PC-3 (cell line): ENCODE results near the gene CHST11. TPM values are rescaled to one million over a fixed set of nuclear protein-coding genes. Genes with fewer than 3 reads are reported as not detected.

Experiments used
- ATAC-seq: fragments of 200-7000 bp; cut with Tn5 transposase; 2 replicates; pipeline ENCODE4 v1.9.1; 2020; ENCODE audit warnings: mild to moderate bottlenecking, moderate library complexity
- BruUV-seq: library from RNA; stranded (reverse); fragments of 400-500 nt; replicated peaks from 2 replicates; lab custom pipeline; 2021; lab: Mats Ljungman, UMichigan
- CTCF ChIA-PET: fragments of 300-600 bp; sonication (Branson Sonifier 250); formaldehyde crosslinking; loops from one replicate; lab custom pipeline; 2022; ENCODE audit warnings: antibody characterized with exemption; lab: Charles Lee
- POLR2A ChIA-PET: fragments of 300-600 bp; sonication (Branson Sonifier 250); formaldehyde crosslinking; loops from one replicate; lab custom pipeline; 2022; ENCODE audit warnings: antibody characterized with exemption; ENCODE audit not compliant: unreplicated experiment; lab: Charles Lee
- DNase-seq: peaks from one replicate; pipeline ENCODE4 v3.0.0-alpha.2; 2015
- H2AFZ ChIP-seq: fragments of 300-600 bp; sonication (generic); 2 replicates; pipeline ENCODE4 v1.6.0; 2016; ENCODE audit warnings: antibody characterized with exemption, low read length
- H3F3A ChIP-seq: fragments of 300-600 bp; sonication (generic); one replicate; pipeline ENCODE4 v1.6.0; 2017; ENCODE audit warnings: antibody characterized with exemption, low read length, control low read depth, mild to moderate bottlenecking; ENCODE audit not compliant: unreplicated experiment
- H3K27ac ChIP-seq: fragments of 300-600 bp; sonication (generic); 2 replicates; pipeline ENCODE4 v1.5.1; 2016; ENCODE audit warnings: mild to moderate bottlenecking, low read length
- H3K27me3 ChIP-seq: fragments of 300-600 bp; sonication (generic); 2 replicates; pipeline ENCODE4 v1.6.1; 2016; ENCODE audit warnings: low read length, mixed read lengths
- H3K36me3 ChIP-seq: fragments of 300-600 bp; sonication (generic); 2 replicates; pipeline ENCODE4 v1.6.1; 2016; ENCODE audit warnings: low read depth, mixed run types, low read length, mixed read lengths
- H3K4me1 ChIP-seq: fragments of 300-600 bp; sonication (generic); 2 replicates; pipeline ENCODE4 v1.5.1; 2016; ENCODE audit warnings: low read length; ENCODE audit not compliant: insufficient read depth
- H3K4me2 ChIP-seq: fragments of 300-600 bp; sonication (generic); 2 replicates; pipeline ENCODE4 v1.6.0; 2016; ENCODE audit warnings: low read length
- H3K4me3 ChIP-seq: fragments of 300-600 bp; sonication (generic); 2 replicates; pipeline ENCODE4 v1.5.1; 2016; ENCODE audit warnings: mild to moderate bottlenecking, low read length, mixed read lengths
- H3K79me2 ChIP-seq: fragments of 300-600 bp; sonication (generic); 2 replicates; pipeline ENCODE4 v1.6.1; 2017; ENCODE audit warnings: low read length, mixed read lengths
- H3K9ac ChIP-seq: fragments of 300-600 bp; sonication (generic); 2 replicates; pipeline ENCODE4 v1.6.0; 2016; ENCODE audit warnings: mild to moderate bottlenecking, low read length
- H3K9me2 ChIP-seq: fragments of 300-600 bp; sonication (generic); replicated peaks from 2 replicates; pipeline ENCODE4 v1.6.1; 2016; ENCODE audit warnings: mixed run types, low read length, mixed read lengths
- H3K9me3 ChIP-seq: fragments of 300-600 bp; sonication (generic); 2 replicates; pipeline ENCODE4 v1.6.1; 2016; ENCODE audit warnings: low read length, mixed read lengths
- H4K20me1 ChIP-seq: fragments of 300-600 bp; sonication (generic); 2 replicates; pipeline ENCODE4 v1.6.1; 2016; ENCODE audit warnings: low read length, mixed read lengths
- EZH2 ChIP-seq: fragments of 300-600 bp; sonication (generic); IDR thresholded peaks from one replicate; pipeline ENCODE4 v1.6.1; 2017; ENCODE audit warnings: antibody characterized with exemption, mild to moderate bottlenecking, low read length; ENCODE audit not compliant: unreplicated experiment
- EZH2phosphoT487 ChIP-seq: fragments of 300-600 bp; sonication (generic); IDR thresholded peaks from 2 replicates; pipeline ENCODE4 v1.6.1; 2018; ENCODE audit warnings: mild to moderate bottlenecking, antibody characterized with exemption, low read length, borderline replicate concordance
- intact Hi-C: fragments of 100-400 bp; cut with micrococcal nuclease; formaldehyde crosslinking; loops from 2 replicates; pipeline ENCODE4 v1.9.0; 2023
- total RNA-seq: library from RNA; depleted of rRNA; stranded (reverse); fragments of >200 nt; gene quantifications from 2 replicates; pipeline ENCODE4 v1.2.3, GENCODE V29; 2014
- TF ChIP-seq, protein P1 (sequence below): fragments of 300-600 bp; sonication (generic); conservative IDR thresholded peaks from 2 replicates; pipeline ENCODE4 v1.5.1; 2017; ENCODE audit warnings: antibody characterized with exemption, low read depth, mild to moderate bottlenecking, low read length

Gene CHST11
- total RNA-seq, 1 experiment from 2014 or later, result 53.5 TPM

DNA sequence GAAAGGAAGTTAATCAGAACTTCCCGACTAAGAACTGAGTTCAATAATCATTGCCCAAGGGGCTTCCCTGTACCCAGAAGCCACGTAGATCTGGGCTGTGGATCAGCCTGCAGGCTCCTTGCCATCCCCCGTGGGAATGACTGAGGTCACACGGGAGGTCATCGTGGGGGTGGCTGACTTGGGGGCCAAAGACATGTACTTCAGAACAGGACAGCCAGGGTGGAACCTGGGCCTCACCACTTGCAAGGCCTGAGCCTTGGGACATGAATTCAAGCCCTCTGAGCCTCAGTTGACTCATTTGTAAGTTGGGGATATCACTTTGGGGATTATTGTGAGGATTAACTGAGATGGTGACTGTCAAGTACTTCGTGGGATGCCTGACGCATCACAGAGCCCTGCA is 280.4 kb downstream of the CHST11 start:
- Histone ChIP-seq H3K4me2 (no peak overlapping the region), H3K79me2 (no peaks in the 10 kb centered on the region), H3K9ac (no peak overlapping the region), H3K36me3 (no peaks in the 10 kb centered on the region), H3K4me3 (no peak overlapping the region), H4K20me1 (no peaks in the 10 kb centered on the region), H3K9me3 (no peaks in the 10 kb centered on the region), H2AFZ (no peak overlapping the region), H3K27me3 (no peaks in the 10 kb centered on the region), H3K9me2 (no peaks in the 10 kb centered on the region), H3K27ac (no peak overlapping the region), H3F3A (no peaks in the 10 kb centered on the region), H3K4me1 (no peaks in the 10 kb centered on the region)
- CTCF ChIA-PET, result no interaction called here
- no peak for TF ChIP-seq EZH2phosphoT487
- no peak for TF ChIP-seq EZH2
- TF ChIP-seq, protein P1, sequence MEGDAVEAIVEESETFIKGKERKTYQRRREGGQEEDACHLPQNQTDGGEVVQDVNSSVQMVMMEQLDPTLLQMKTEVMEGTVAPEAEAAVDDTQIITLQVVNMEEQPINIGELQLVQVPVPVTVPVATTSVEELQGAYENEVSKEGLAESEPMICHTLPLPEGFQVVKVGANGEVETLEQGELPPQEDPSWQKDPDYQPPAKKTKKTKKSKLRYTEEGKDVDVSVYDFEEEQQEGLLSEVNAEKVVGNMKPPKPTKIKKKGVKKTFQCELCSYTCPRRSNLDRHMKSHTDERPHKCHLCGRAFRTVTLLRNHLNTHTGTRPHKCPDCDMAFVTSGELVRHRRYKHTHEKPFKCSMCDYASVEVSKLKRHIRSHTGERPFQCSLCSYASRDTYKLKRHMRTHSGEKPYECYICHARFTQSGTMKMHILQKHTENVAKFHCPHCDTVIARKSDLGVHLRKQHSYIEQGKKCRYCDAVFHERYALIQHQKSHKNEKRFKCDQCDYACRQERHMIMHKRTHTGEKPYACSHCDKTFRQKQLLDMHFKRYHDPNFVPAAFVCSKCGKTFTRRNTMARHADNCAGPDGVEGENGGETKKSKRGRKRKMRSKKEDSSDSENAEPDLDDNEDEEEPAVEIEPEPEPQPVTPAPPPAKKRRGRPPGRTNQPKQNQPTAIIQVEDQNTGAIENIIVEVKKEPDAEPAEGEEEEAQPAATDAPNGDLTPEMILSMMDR, result no peak
- BruUV-seq, result no TSS peak
- POLR2A ChIA-PET, result no interaction called here
- intact Hi-C loops, result no loop called here
- ATAC-seq, result no peak
- no peak for DNase-seq

- ATAC-seq (no peak), DNase-seq (no peak)
- H3K9me2 ChIP-seq, result no peaks in the 10 kb centered on the region
- POLR2A ChIA-PET, result no interaction called here
- H3K27ac ChIP-seq, result no peak overlapping the region
- H3K79me2 ChIP-seq, result no peaks in the 10 kb centered on the region
- H4K20me1 ChIP-seq, result no peaks in the 10 kb centered on the region
- no peaks in the 10 kb centered on the region for H3K4me1 ChIP-seq
- no peak overlapping the region for H3K9ac ChIP-seq
- H3F3A ChIP-seq, result no peaks in the 10 kb centered on the region
- no peak overlapping the region for H3K4me3 ChIP-seq
- CTCF ChIA-PET, result no interaction called here
- BruUV-seq, result no TSS peak
- H3K9me3 ChIP-seq, result no peaks in the 10 kb centered on the region
- H3K36me3 ChIP-seq, result no peaks in the 10 kb centered on the region
- intact Hi-C loops, result no loop called here
- H3K27me3 ChIP-seq, result no peaks in the 10 kb centered on the region
- TF ChIP-seq EZH2 (no peak), EZH2phosphoT487 (no peak)
- TF ChIP-seq, protein P1, result no peak
- H3K4me2 ChIP-seq, result no peak overlapping the region
- no peak overlapping the region for H2AFZ ChIP-seq
These were observed 281.1 kb downstream of the CHST11 start for GRCh38 chr12:104737791-104738301.

DNA sequence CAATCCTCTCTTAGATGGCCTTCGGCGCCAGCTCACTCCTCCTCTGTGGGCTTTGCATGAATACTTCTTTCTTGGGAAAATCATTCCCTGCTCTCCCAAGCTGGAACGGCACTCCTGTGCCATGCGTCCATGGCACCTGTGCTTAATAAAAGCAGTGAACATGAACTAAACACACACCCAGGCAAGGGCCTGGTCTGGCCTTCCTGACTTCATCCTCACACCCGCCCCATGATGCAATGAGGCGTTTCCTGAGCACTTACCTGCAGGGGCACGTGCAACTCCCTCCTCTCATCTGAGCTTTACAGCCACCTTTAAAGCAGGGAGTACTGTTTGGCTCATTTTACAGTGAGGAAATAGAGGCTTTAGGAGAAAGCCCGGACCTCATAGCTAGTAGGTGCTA is 281.6 kb downstream of the CHST11 start:
- TF ChIP-seq EZH2phosphoT487 (no peak), EZH2 (no peak)
- TF ChIP-seq, protein P1, result no peak
- Histone ChIP-seq H3F3A (no peaks in the 10 kb centered on the region), H2AFZ (no peak overlapping the region), H3K79me2 (no peaks in the 10 kb centered on the region), H3K4me1 (no peaks in the 10 kb centered on the region), H3K36me3 (no peaks in the 10 kb centered on the region), H3K27me3 (no peaks in the 10 kb centered on the region), H3K9me3 (no peaks in the 10 kb centered on the region), H3K4me2 (no peak overlapping the region), H3K27ac (no peak overlapping the region), H3K4me3 (no peak overlapping the region), H4K20me1 (no peaks in the 10 kb centered on the region), H3K9me2 (no peaks in the 10 kb centered on the region), H3K9ac (no peak overlapping the region)
- intact Hi-C loops, result no loop called here
- DNase-seq (no peak), ATAC-seq (no peak)
- no TSS peak for BruUV-seq
- ChIA-PET POLR2A (no interaction called here), CTCF (no interaction called here)
